ENCODE results near the gene GOLGA6C. TPM values are rescaled to one million over a fixed set of nuclear protein-coding genes. Genes with fewer than 3 reads are reported as not detected.

GOLGA6C gene
- total RNA-seq, 1 donor from 2014 or later: not detected

DNA sequence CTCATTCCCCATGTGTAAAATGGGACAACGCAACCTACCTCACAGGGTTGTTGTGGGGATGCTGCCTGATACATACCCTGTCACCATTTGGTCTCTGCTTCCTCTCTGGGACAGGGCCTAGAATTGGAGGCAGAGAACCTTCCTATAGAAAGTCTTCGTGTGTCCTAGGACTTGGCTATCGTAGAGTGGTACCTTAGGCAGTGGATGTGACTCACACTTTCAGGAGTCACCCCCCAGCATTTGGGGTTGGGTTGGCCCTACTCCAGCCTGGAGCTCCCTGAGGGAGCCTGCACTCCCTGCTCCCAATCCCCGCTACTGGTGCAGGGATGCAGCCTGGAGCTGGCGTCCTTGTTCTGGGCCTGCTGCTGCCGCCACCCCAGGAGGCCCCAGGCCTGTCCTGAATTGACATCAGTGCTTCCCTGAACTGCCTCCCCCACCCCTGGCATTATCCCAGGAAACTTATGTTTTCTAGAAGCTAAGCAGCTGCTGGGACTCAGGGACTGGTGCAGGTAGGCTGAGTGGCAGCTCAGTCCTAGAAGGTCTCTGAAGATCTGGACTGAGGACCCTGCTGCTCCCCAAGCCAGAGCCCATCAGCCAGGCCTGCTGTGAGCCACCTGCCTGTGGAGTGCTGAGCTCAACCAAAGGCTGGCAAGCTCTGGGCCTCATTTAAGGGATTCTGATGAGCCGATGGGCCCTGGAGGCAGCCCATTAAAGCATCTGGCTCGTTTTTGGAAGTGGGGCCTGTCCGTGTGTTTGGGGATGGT is 46.5 kb upstream of the GOLGA6C start:
- no peaks in the 10 kb centered on the region for H3K27me3 ChIP-seq
- H3F3A ChIP-seq (ENCODE audit: low read depth): no peaks in the 10 kb centered on the region
- no peak for DNase-seq (ENCODE audit: low spot score)
- H3K4me3 Mint-ChIP-seq: no peak overlapping the region
- H3K27ac Mint-ChIP-seq: no peak overlapping the region
- H3K9ac ChIP-seq: no peak overlapping the region
- peaks cover 43% of the 10 kb centered on the region for H4K20me1 ChIP-seq (ENCODE audit: low read depth)
- peaks cover 2% of the 10 kb centered on the region for H3K36me3 Mint-ChIP-seq
- H3K79me2 ChIP-seq (ENCODE audit: low read depth): no peaks in the 10 kb centered on the region
- H3K4me1 ChIP-seq: no peaks in the 10 kb centered on the region
- no peak overlapping the region for H2AFZ ChIP-seq (replicated peaks)
- no peak overlapping the region for H3K4me2 ChIP-seq
- peaks cover 4% of the 10 kb centered on the region for H3K27me3 Mint-ChIP-seq (ENCODE audit: insufficient read depth, low read depth)
- H3K27ac ChIP-seq: no peak overlapping the region
- no peak for TF ChIP-seq EZH2 (IDR thresholded peaks at IDR 0.05)
- TF ChIP-seq, protein P1, sequence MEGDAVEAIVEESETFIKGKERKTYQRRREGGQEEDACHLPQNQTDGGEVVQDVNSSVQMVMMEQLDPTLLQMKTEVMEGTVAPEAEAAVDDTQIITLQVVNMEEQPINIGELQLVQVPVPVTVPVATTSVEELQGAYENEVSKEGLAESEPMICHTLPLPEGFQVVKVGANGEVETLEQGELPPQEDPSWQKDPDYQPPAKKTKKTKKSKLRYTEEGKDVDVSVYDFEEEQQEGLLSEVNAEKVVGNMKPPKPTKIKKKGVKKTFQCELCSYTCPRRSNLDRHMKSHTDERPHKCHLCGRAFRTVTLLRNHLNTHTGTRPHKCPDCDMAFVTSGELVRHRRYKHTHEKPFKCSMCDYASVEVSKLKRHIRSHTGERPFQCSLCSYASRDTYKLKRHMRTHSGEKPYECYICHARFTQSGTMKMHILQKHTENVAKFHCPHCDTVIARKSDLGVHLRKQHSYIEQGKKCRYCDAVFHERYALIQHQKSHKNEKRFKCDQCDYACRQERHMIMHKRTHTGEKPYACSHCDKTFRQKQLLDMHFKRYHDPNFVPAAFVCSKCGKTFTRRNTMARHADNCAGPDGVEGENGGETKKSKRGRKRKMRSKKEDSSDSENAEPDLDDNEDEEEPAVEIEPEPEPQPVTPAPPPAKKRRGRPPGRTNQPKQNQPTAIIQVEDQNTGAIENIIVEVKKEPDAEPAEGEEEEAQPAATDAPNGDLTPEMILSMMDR (IDR thresholded peaks at IDR 0.05): no peak
- TF ChIP-seq EZH2phosphoT487 (IDR thresholded peaks at IDR 0.05): no peak
- no peak overlapping the region for H3K4me3 ChIP-seq
- H3K9me3 ChIP-seq (ENCODE audit: low read depth): no peaks in the 10 kb centered on the region
- H3K4me1 Mint-ChIP-seq: no peaks in the 10 kb centered on the region
- H3K9me3 Mint-ChIP-seq: no peaks in the 10 kb centered on the region
- H3K36me3 ChIP-seq: no peaks in the 10 kb centered on the region

DNA sequence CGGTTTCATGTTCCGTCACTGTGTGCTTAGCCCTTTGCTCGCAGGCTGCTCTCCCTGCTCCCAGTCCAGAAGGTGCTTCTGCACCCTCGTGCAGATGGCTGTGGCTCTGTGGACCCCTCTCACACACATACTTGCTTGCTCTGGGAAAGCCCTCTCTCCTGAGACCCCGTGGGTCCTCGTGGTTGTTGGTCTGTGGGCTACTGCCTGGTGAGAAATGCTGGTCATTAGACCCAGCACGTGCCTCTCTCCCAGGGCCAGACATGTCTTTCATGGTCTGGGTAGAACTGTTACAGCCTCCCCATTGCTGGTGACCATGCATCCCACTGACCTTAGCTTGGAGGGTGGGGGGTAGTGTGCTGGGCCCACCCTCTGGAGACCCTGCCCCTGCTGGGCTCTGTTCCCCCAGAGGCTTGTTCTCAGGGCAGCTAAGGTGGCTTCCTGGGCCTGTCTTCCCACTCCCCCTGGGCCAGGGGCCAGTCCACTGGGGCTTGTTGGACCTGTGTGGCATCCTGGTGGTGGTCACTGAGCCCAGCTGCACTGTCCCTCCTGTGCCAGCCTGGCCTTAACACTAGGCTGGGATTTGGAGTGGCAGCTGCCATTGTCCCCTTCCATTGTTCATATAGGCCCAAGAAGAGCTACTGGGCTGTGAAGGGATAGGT is 45.8 kb upstream of the GOLGA6C start:
- no peaks in the 10 kb centered on the region for H3K27me3 ChIP-seq
- Mint-ChIP-seq H3K4me1 (no peaks in the 10 kb centered on the region), H3K27me3 (ENCODE audit: insufficient read depth, low read depth) (peaks cover 4% of the 10 kb centered on the region), H3K9me3 (no peaks in the 10 kb centered on the region), H3K27ac (no peak overlapping the region), H3K4me3 (no peak overlapping the region), H3K36me3 (peaks cover 2% of the 10 kb centered on the region)
- DNase-seq (ENCODE audit: low spot score): no peak
- TF ChIP-seq, protein P1 (IDR thresholded peaks at IDR 0.05): no peak
- TF ChIP-seq EZH2phosphoT487 (IDR thresholded peaks at IDR 0.05): no peak
- no peak for TF ChIP-seq EZH2 (IDR thresholded peaks at IDR 0.05)
- H3F3A ChIP-seq (ENCODE audit: low read depth): no peaks in the 10 kb centered on the region
- H3K79me2 ChIP-seq (ENCODE audit: low read depth): no peaks in the 10 kb centered on the region
- H3K4me1 ChIP-seq: no peaks in the 10 kb centered on the region
- H3K4me2 ChIP-seq: no peak overlapping the region
- no peaks in the 10 kb centered on the region for H3K36me3 ChIP-seq
- H3K9ac ChIP-seq: no peak overlapping the region
- no peak overlapping the region for H2AFZ ChIP-seq (replicated peaks)
- H3K27ac ChIP-seq: no peak overlapping the region
- H3K9me3 ChIP-seq (ENCODE audit: low read depth): no peaks in the 10 kb centered on the region
- H4K20me1 ChIP-seq (ENCODE audit: low read depth): peaks cover 39% of the 10 kb centered on the region
- H3K4me3 ChIP-seq: no peak overlapping the region

DNA sequence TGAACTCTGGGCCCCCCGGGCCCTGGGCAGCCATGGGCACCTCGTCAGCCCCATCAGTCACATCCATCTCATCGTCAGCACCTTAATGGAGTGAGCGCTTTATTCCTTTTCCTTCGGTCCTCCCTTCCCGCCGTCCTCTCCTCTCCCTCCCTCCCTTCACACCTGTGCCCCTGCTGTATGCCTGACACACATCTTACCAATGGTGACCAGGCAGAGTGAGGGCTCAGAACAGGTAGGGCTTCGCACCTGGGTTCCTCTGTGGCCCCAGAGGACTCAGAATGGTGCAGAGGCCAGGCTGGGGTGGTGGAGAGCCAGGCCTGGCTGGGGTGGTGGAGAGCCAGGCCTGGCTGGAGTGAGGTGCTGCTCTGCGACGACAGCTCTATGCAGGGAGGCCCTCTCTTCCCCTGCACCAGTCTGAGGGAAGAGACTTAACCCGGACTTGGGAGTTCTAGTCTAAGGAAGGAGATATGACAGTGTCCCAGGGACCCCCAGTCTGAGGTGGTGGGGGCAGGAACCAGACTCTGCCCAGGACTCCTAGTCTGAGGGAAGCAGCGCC is 44.8 kb upstream of the GOLGA6C start:
- Histone ChIP-seq H3K27me3 (no peaks in the 10 kb centered on the region), H3K4me1 (no peaks in the 10 kb centered on the region), H3K36me3 (no peaks in the 10 kb centered on the region), H3K4me3 (no peak overlapping the region), H3K9ac (no peak overlapping the region), H3K4me2 (no peak overlapping the region), H3K9me3 (ENCODE audit: low read depth) (no peaks in the 10 kb centered on the region), H4K20me1 (ENCODE audit: low read depth) (peaks cover 29% of the 10 kb centered on the region), H2AFZ (replicated peaks) (no peak overlapping the region), H3K79me2 (ENCODE audit: low read depth) (no peaks in the 10 kb centered on the region), H3K27ac (no peak overlapping the region), H3F3A (ENCODE audit: low read depth) (no peaks in the 10 kb centered on the region)
- Mint-ChIP-seq H3K4me3 (no peak overlapping the region), H3K9me3 (no peaks in the 10 kb centered on the region), H3K4me1 (peaks cover 3% of the 10 kb centered on the region), H3K27me3 (ENCODE audit: insufficient read depth, low read depth) (peaks cover 4% of the 10 kb centered on the region), H3K36me3 (peaks cover 2% of the 10 kb centered on the region), H3K27ac (no peak overlapping the region)
- TF ChIP-seq EZH2 (IDR thresholded peaks at IDR 0.05) (no peak), EZH2phosphoT487 (IDR thresholded peaks at IDR 0.05) (no peak)
- TF ChIP-seq, protein P1 (IDR thresholded peaks at IDR 0.05): no peak
- DNase-seq (ENCODE audit: low spot score): no peak

Measured in neural progenitor cell (in vitro differentiated cells).